ENCODE results near the gene EEF2KMT.

DNA sequence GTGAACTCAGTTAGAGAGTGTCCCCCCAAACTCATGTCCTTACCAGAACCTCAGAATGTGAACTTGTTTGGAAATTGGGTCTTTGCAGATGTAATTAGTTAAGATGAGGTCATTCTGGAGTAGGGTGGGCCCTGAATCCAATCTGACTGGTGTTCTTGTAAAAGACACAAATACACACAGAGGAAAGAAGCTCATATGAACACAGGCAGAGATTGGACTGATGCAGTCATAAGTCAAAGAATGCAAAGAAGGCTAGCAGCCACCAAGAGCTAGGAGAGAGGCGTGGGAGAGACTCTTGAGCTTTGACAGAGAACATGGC lies 61.7 kb downstream of the EEF2KMT start:
- no peak for TF ChIP-seq EZH2phosphoT487 (IDR thresholded peaks at IDR 0.05; ENCODE audit: borderline replicate concordance, low read depth, low read length)
- TF ChIP-seq, protein P1, sequence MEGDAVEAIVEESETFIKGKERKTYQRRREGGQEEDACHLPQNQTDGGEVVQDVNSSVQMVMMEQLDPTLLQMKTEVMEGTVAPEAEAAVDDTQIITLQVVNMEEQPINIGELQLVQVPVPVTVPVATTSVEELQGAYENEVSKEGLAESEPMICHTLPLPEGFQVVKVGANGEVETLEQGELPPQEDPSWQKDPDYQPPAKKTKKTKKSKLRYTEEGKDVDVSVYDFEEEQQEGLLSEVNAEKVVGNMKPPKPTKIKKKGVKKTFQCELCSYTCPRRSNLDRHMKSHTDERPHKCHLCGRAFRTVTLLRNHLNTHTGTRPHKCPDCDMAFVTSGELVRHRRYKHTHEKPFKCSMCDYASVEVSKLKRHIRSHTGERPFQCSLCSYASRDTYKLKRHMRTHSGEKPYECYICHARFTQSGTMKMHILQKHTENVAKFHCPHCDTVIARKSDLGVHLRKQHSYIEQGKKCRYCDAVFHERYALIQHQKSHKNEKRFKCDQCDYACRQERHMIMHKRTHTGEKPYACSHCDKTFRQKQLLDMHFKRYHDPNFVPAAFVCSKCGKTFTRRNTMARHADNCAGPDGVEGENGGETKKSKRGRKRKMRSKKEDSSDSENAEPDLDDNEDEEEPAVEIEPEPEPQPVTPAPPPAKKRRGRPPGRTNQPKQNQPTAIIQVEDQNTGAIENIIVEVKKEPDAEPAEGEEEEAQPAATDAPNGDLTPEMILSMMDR (conservative IDR thresholded peaks at IDR 0.05; ENCODE audit: low read length), result no peak
